Muscle of back (tissue), 10 donors: ENCODE measurements around the gene RNF5. TPM values are rescaled to one million over a fixed set of nuclear protein-coding genes. Genes with fewer than 3 reads are reported as not detected.

ENCODE experiments used
- polyA plus RNA-seq, 10 donors: library from polyadenylated mRNA; unstranded; fragments of 120-200 nt; gene quantifications; one replicate each; pipeline ENCODE4 v1.2.1, GENCODE V29; 2013; ENCODE audit not compliant: insufficient read length in 10 of 10

RNF5 gene
- polyA plus RNA-seq, 10 donors: 39.1 to 54.0 (median 48.7) TPM

Other genes starting within 250 kb of the RNF5 start
- gene CFB, start 232.3 kb upstream of the RNF5 start, polyA plus RNA-seq: 1 to 10 TPM; 1.0 to 2.6 (median 1.6) TPM
- 10 to 100 TPM; 49.5 to 68.7 (median 64.3) TPM for gene NELFE, start 219.4 kb upstream of the RNF5 start, polyA plus RNA-seq
- 10 to 100 TPM; 17.9 to 35.1 (median 25.0) TPM for gene SKIC2, start 219.2 kb upstream of the RNF5 start, polyA plus RNA-seq
- 10 to 100 TPM; 11.4 to 21.4 (median 15.4) TPM for gene DXO, start 206.3 kb upstream of the RNF5 start, polyA plus RNA-seq
- gene C4A, start 196.3 kb upstream of the RNF5 start, polyA plus RNA-seq: 10 to 100 TPM in 5 of 10 donors, 1 to 10 TPM in 5; 6.2 to 21.3 (median 10.3) TPM
- gene C4B, start 163.6 kb upstream of the RNF5 start, polyA plus RNA-seq: 10 to 100 TPM in 9 of 10 donors, 1 to 10 TPM in 1; 8.7 to 25.9 (median 14.3) TPM
- gene CYP21A2, start 140.0 kb upstream of the RNF5 start, polyA plus RNA-seq: 1 to 10 TPM in 2 of 10 donors, under 1 TPM in 8; 0.35 to 1.1 (median 0.58) TPM
- 100 to 1,000 TPM in 7 of 10 donors, 10 to 100 TPM in 3; 87.2 to 269 (median 143) TPM for gene TNXB, start 69.1 kb upstream of the RNF5 start, polyA plus RNA-seq
- gene ATF6B, start 50.2 kb upstream of the RNF5 start, polyA plus RNA-seq: 10 to 100 TPM; 33.0 to 55.9 (median 41.5) TPM
- gene FKBPL, start 48.1 kb upstream of the RNF5 start, polyA plus RNA-seq: 1 to 10 TPM; 3.3 to 5.4 (median 4.0) TPM
- gene PRRT1, start 26.5 kb upstream of the RNF5 start, polyA plus RNA-seq: 1 to 10 TPM in 6 of 10 donors, under 1 TPM in 4; 0.62 to 2.0 (median 1.6) TPM
- 10 to 100 TPM; 22.3 to 37.4 (median 29.0) TPM for gene PPT2, start 24.3 kb upstream of the RNF5 start, polyA plus RNA-seq
- 10 to 100 TPM; 19.1 to 45.8 (median 25.4) TPM for gene EGFL8, start 13.8 kb upstream of the RNF5 start, polyA plus RNA-seq
- gene AGPAT1, start 2.3 kb upstream of the RNF5 start, polyA plus RNA-seq: 10 to 100 TPM; 55.3 to 64.3 (median 59.1) TPM
- gene AGER, start 5.8 kb downstream of the RNF5 start, polyA plus RNA-seq: 10 to 100 TPM in 2 of 10 donors, 1 to 10 TPM in 8; 4.9 to 15.9 (median 7.4) TPM
- 100 to 1,000 TPM in 7 of 10 donors, 10 to 100 TPM in 3; 86.2 to 123 (median 103) TPM for gene PBX2, start 11.8 kb downstream of the RNF5 start, polyA plus RNA-seq
- gene GPSM3, start 14.2 kb downstream of the RNF5 start, polyA plus RNA-seq: 10 to 100 TPM in 2 of 10 donors, 1 to 10 TPM in 8; 5.0 to 17.7 (median 7.4) TPM
- 10 to 100 TPM; 15.1 to 30.0 (median 22.0) TPM for gene NOTCH4, start 45.7 kb downstream of the RNF5 start, polyA plus RNA-seq
- under 1 TPM in 1 of 10 donors, not detected in 9; 0.45 TPM for gene TSBP1, start 193.5 kb downstream of the RNF5 start, polyA plus RNA-seq
- 1 to 10 TPM in 1 of 10 donors, under 1 TPM in 8, not detected in 1; 0.16 to 1.2 (median 0.39) TPM for gene BTNL2, start 228.8 kb downstream of the RNF5 start, polyA plus RNA-seq